Breast epithelium (tissue), 4 donors: ENCODE measurements around the gene UNC13C. TPM values are rescaled to one million over a fixed set of nuclear protein-coding genes. Genes with fewer than 3 reads are reported as not detected.

Experiments
- DNase-seq, 2 donors: peaks; one replicate each; pipeline ENCODE4 v3.0.0-alpha.2; 2019; ENCODE audit warnings: low spot score in 2 of 2
- H3K27ac ChIP-seq, 2 donors: fragments of 200-600 bp; sonication (generic) in 1 of 2; one replicate each; pipeline ENCODE4 v1.5.1; 2016 to 2019; ENCODE audit warnings: mild to moderate bottlenecking in 1 of 2
- H3K27me3 ChIP-seq, 2 donors: fragments of 200-600 bp; sonication (generic) in 1 of 2; one replicate each; pipeline versions ENCODE4 v1.5.1 to v1.6.0; 2017 to 2019; ENCODE audit warnings: control low read depth in 1 of 2, mild to moderate bottlenecking in 1 of 2
- H3K36me3 ChIP-seq: fragments of 200-600 bp; one replicate; pipeline ENCODE4 v1.5.1; 2019
- H3K4me1 ChIP-seq, 2 donors: fragments of 200-600 bp; sonication (generic); one replicate each; pipeline ENCODE4 v1.5.1; 2016 to 2019; ENCODE audit warnings: control low read depth in 1 of 2
- H3K4me3 ChIP-seq, 3 donors: fragments of 200-600 bp; sonication (generic); 1 replicate in 2 of 3; 2 replicates in 1 of 3; pipeline ENCODE4 v1.5.1; 2016 to 2019; ENCODE audit warnings: mild to moderate bottlenecking in 3 of 3, moderate library complexity in 2 of 3
- H3K9me3 ChIP-seq, 2 donors: fragments of 200-600 bp; sonication (generic) in 1 of 2; one replicate each; pipeline ENCODE4 v1.5.1; 2016 to 2019; ENCODE audit warnings: control low read depth in 1 of 2
- CTCF ChIP-seq, 3 donors: fragments of 450-650 bp; IDR thresholded peaks; one replicate each; pipeline ENCODE4 v1.5.1; 2016 to 2017; ENCODE audit warnings: antibody characterized with exemption in 3 of 3, mild to moderate bottlenecking in 3 of 3, moderate library complexity in 3 of 3
- POLR2A ChIP-seq: fragments of 450-650 bp; IDR thresholded peaks from one replicate; pipeline ENCODE4 v1.6.1; 2016; ENCODE audit warnings: antibody characterized with exemption, mild to moderate bottlenecking, moderate library complexity
- POLR2AphosphoS5 ChIP-seq, 3 donors: sonication (generic); formaldehyde crosslinking; IDR thresholded peaks; one replicate each; pipeline ENCODE4 v1.6.1; 2017; ENCODE audit warnings: antibody characterized with exemption in 3 of 3
- intact Hi-C: fragments of 100-400 bp; cut with DNase I; formaldehyde crosslinking; loops from one replicate; pipeline ENCODE4 v1.15.1; 2023; ENCODE audit warnings: low total_unique reads
- total RNA-seq, 3 donors: library from RNA; depleted of rRNA; stranded (reverse); fragments of >200 nt; gene quantifications; one replicate each; pipeline ENCODE4 v1.1.0, GENCODE V29; 2016

Gene UNC13C
- total RNA-seq, 3 donors from 2014 or later, result 0.32 to 2.9 (median 0.88) TPM

GRCh38 chr15:54046093-54046492, 67.9 kb downstream of the UNC13C start:
- no peak for DNase-seq
- Histone ChIP-seq H3K9me3 (no peaks in the 10 kb centered on the region), H3K36me3 (no peaks in the 10 kb centered on the region), H3K4me3 (no peak overlapping the region), H3K4me1 (no peaks in the 10 kb centered on the region), H3K27ac (no peak overlapping the region), H3K27me3 (no peaks in the 10 kb centered on the region)
- no peak for TF ChIP-seq POLR2A
- intact Hi-C loops, result no loop called here

GRCh38 chr15:54064365-54064764, 86.1 kb downstream of the UNC13C start:
- no peaks in the 10 kb centered on the region for H3K27me3 ChIP-seq
- intact Hi-C loops, result no loop called here
- TF ChIP-seq POLR2AphosphoS5 (IDR thresholded peaks at IDR 0.05) (no peak), POLR2A (no peak), CTCF (IDR thresholded peaks at IDR 0.05) (no peak)
- H3K4me3 ChIP-seq, result no peak overlapping the region
- no peaks in the 10 kb centered on the region for H3K4me1 ChIP-seq
- no peak overlapping the region for H3K27ac ChIP-seq
- no peaks in the 10 kb centered on the region for H3K36me3 ChIP-seq
- no peak for DNase-seq
- H3K9me3 ChIP-seq, result no peaks in the 10 kb centered on the region

GRCh38 chr15:54066403-54066802, 88.2 kb downstream of the UNC13C start:
- Histone ChIP-seq H3K9me3 (no peaks in the 10 kb centered on the region), H3K36me3 (no peaks in the 10 kb centered on the region), H3K4me3 (no peak overlapping the region), H3K4me1 (no peaks in the 10 kb centered on the region), H3K27ac (no peak overlapping the region), H3K27me3 (no peaks in the 10 kb centered on the region)
- TF ChIP-seq POLR2AphosphoS5 (IDR thresholded peaks at IDR 0.05) (no peak), POLR2A (no peak), CTCF (IDR thresholded peaks at IDR 0.05) (no peak)
- intact Hi-C loops, result no loop called here
- DNase-seq, result no peak

GRCh38 chr15:54082836-54083492, 104.7 kb downstream of the UNC13C start:
- TF ChIP-seq CTCF (IDR thresholded peaks at IDR 0.05) (peak in 2 of 3 donors; percentile 21 to 26), POLR2AphosphoS5 (IDR thresholded peaks at IDR 0.05) (no peak), POLR2A (no peak)
- H3K4me1 ChIP-seq, result no peaks in the 10 kb centered on the region
- H3K27me3 ChIP-seq, result peaks cover 0 to 3% of the 10 kb centered on the region in 2 donors
- no peak overlapping the region for H3K27ac ChIP-seq
- intact Hi-C loops, result no loop called here
- no peaks in the 10 kb centered on the region for H3K36me3 ChIP-seq
- H3K4me3 ChIP-seq, result no peak overlapping the region
- no peaks in the 10 kb centered on the region for H3K9me3 ChIP-seq
- no peak for DNase-seq

- TF ChIP-seq POLR2AphosphoS5 (IDR thresholded peaks at IDR 0.05), result no peak
- TF ChIP-seq CTCF (IDR thresholded peaks at IDR 0.05), result no peak
- no peak for TF ChIP-seq POLR2A
- Histone ChIP-seq H3K27ac (no peak overlapping the region), H3K9me3 (no peaks in the 10 kb centered on the region), H3K4me1 (no peaks in the 10 kb centered on the region), H3K36me3 (no peaks in the 10 kb centered on the region), H3K4me3 (no peak overlapping the region), H3K27me3 (peaks cover 0 to 3% of the 10 kb centered on the region in 2 donors)
- intact Hi-C loops, result no loop called here
- no peak for DNase-seq
Observed at GRCh38 chr15:54083501-54083900, 105.3 kb downstream of the UNC13C start.

- no peak for TF ChIP-seq CTCF (IDR thresholded peaks at IDR 0.05)
- no peak for TF ChIP-seq POLR2AphosphoS5 (IDR thresholded peaks at IDR 0.05)
- TF ChIP-seq POLR2A, result no peak
- no peak overlapping the region for H3K4me3 ChIP-seq
- no peak for DNase-seq
- no peaks in the 10 kb centered on the region for H3K36me3 ChIP-seq
- H3K4me1 ChIP-seq, result no peaks in the 10 kb centered on the region
- no peaks in the 10 kb centered on the region for H3K9me3 ChIP-seq
- peaks cover 0 to 3% of the 10 kb centered on the region in 2 donors for H3K27me3 ChIP-seq
- intact Hi-C loops, result no loop called here
- H3K27ac ChIP-seq, result no peak overlapping the region
Observed at GRCh38 chr15:54083991-54084390, 105.8 kb downstream of the UNC13C start.
